Stimulated activated CD4-positive, alpha-beta T cell treated with anti-CD3 and anti-CD28 coated beads, Interleukin-4, amount 100 ng/mL, for 1 hour (primary cell): ENCODE results near the gene ACTRT2.

Source experiments
- DNase-seq: peaks from one replicate; pipeline ENCODE4 v3.0.0-alpha.2; 2020

ACTRT2 gene

DNA sequence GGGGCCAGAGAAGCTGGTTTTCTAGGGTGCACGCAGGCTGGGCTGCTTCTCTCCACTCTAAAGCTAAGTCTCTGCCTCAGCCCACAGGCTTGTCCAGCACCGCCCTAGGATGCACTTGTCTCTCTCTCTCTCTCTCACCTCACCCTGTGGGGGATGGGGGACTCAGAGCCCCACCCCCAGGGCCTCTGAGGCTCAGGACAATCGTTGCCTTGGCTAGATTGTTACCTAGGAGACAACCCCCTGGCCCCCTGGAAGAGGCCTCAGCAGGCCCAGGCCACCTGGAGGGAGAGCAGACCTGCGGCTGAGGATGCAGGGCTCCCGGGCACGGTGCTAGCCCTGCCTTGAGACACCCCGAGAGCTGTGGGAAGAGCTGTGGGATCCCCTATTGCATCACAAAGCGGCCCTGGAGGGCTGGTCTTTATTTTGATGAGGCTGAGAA, at the start of gene ACTRT2:
Gene ACTRT2, plus strand, starts transcription at position 235 of the 439 bp plus-strand sequence. CDS start 220 bp downstream, outside the sequence.
- no peak for DNase-seq

DNA sequence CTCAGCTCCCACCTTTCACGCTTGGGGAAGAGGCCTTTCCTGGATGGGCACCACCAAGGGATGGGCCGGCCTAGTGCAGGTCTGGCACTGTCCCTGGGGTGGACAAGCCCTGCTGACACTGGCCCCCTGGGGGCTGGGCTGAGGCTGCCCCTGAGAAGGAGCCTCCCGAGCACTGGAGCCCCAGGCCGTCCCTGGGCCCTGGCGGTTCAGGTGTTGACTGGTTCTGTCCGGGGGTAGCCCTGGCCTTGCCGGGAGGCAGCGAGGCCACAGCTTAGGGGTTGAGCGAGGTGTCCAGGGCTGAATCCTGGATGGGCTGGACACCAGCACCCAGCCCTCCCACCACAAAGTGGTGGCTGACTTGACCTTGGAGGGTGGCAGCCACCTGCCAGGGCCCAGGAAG, 49.7 kb upstream of the ACTRT2 start:
- DNase-seq: no peak

DNA sequence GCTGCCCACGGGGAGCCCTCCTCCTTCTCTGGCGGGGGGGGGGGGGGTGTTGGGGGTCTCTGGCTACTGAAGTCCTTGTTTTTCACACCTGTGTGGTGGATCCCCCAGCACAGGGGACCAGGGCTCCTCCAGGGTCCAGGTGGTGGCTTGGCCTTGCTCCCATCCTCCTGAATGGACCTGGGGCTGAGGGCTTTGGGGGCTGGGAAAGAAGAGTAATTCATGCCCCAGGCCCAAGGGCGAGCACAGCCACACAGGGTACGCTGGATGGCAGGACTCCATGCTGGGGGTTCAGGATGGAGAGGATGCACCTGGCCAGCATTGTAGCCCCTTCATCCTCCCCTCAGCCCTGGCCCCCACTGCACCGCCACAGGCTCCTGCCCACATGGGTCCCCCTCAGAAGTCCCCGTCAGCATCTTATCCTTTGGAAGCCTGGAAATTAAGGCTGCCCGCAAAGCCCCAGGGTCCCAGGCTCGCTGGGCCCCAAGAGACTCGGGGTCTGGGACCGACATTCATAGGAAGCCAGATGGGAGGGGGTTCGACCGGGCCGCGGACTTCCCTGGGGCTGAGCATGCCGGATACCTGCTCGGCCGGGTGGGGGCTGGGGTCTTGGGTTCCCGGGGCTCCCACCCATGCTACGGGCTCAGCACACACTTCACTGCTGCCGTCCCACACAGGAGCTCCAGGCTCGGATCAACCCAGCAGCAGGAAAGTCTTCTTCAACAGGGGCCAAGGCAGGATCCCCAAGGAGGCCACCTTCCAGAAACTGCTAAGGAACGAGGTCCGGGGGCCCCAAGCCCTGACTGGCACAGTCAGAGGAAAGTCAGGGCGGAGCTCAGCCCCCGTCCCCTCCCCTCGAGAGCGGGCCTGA, 49.0 kb upstream of the ACTRT2 start:
- DNase-seq: no peak

DNA sequence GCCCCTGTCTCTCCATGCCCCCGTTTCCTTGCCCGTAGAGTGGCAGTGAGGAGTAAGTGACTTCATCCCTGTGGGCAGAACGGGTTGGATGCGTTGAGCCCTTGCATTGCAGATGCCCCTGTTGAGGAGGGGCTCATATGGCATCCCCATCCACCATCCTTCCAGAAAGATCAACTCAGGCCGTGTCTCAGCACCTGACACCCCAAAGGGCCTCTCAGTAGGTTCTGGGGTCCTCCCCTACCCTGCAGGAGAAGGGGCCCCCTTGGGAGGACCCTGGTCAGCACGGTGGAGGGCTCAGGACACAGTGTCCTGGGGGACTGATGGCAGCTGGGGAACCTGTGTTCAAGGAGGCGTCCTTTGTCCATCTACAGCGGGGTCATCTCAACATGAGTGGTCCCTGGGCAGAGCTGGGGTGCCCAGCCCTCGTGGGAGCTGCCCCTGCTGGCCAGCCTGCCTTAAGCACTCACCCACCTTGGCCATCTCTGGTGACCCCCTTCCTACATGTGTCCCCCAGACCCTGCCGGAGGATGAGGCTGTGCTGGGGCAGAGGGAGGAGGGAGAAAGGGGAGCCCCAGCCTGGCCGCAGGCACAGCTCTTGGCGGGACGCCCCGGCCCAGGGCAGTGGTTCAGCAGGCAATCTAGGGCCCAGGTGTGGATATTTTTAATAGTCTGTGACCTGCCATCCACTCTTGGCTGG, 48.2 kb upstream of the ACTRT2 start:
- DNase-seq: no peak

DNA sequence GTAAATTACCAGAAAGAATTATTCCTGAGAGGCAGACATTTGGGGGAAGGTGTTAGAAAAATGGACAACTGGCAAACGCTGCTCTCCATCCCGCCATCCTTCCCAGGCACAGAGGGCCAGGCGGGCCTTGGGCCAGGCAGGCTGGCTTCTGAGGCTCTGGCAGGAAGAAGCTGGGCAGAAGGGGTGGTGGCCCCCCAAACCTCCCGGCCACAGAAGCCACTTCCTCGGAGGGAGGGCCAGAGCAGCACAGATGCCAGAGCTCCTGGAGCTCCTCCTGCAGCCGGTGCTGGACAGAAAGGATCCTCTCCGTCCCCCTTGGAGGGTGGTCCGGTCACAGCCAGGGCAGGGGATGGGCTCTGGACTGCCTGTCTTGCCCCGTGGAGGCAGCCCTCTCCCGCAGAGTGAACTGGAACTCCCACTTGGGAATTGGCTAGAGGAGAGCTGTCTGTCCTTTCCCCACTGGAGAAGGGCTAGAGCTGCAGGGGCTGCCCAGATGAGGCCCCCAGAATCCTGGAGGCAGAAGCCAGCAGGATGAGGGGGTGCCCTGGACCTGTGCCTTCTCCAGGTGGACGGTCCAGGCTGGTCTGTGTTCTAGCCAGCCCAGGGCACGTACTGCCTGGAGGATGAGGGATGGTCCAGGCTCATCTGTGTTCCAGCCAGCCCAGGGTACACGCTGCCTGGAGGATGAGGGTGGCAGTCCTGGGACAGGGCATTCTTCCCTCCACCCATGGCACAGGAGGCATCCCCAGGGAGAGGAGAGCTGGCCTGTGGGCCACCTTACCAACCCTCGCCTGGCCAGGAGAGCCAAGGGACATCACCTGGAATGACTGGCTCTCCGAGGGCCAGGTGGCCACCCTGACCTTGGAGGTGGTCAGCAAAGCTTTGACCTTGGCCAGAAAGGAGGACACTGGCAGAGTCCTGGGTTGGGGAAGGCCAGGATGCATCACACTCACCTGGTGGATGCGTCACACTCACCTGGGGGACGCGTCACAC, 47.4 kb upstream of the ACTRT2 start:
- no peak for DNase-seq

DNA sequence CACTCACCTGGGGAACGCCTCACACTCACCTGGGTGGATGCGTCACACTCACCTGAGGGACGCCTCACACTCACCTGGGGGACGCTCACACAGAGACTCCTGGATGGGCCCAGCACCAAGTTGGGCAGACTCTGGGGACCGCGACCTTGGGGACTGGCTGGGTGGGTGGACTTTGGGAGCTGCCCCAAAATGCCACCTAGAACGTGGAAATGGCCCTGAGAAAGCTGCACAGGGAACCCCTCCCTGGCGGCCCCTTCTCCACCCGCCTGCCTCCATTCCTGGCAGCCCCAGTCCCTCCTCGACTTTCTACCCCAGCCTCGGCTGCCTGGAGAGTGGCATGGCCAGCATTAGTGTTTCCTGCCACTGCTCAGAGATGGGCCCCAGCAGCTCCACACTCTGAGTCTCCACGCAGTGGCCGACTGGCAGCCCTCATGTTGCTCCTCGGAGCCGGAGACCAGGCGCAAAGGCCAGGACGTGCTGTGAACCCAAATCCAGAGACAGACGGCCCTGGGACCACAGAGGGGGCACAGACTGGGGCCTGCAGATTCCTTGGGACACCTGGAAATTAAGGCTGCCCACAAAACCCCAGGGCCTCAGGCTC, 46.5 kb upstream of the ACTRT2 start:
- DNase-seq: no peak

DNA sequence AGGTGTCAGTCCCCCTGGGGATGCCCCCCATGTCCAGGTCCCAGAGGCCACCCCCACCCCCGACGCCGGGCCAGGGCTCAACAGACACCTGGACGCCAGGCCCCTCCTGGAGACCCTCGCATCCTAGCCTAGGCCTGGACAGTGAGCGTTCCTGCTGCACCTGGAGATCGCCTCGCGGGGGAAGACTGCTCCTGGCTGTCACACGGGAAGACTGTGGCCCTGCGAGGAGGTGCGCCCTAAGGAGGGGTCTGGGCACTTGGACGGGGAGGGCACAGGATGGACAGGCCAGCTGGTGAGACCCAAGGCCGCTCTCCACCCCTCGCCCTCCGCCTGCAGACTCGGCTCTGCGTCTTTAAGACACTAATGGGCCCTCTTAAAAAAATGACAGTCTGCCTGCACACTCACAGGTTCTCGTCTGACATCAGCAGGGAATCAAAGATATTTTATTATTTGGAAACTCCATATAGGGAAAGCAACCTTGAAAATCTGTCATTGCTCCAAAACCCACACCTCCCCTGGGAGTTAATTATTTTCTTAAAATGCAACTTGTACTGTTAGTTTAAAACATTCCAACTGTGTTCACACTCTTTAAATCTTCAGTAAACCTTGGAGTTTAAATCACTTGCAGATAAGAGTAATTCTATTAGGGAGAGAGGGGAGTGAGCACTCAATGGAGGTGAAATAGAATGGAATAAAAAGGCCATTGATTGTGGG, 45.6 kb upstream of the ACTRT2 start:
- no peak for DNase-seq

DNA sequence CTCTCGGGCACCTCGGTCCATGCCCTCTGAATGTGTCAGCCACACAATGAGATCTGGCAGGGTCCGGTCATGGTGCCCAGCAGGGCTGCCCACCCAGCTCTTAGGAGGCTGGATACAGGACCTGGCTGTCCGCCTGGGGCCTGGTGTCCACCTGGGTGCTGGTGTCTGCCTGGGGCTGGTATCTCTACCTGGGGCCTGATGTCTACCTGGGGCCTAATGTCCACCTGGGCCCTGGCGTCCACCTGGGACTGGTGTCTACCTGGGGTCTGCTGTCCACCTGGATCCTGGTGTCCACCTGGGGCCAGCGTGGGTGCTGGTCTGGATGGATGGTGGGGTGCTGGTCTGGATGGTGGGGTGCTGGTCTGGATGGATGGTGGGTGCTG, 45.1 kb upstream of the ACTRT2 start:
- no peak for DNase-seq

DNA sequence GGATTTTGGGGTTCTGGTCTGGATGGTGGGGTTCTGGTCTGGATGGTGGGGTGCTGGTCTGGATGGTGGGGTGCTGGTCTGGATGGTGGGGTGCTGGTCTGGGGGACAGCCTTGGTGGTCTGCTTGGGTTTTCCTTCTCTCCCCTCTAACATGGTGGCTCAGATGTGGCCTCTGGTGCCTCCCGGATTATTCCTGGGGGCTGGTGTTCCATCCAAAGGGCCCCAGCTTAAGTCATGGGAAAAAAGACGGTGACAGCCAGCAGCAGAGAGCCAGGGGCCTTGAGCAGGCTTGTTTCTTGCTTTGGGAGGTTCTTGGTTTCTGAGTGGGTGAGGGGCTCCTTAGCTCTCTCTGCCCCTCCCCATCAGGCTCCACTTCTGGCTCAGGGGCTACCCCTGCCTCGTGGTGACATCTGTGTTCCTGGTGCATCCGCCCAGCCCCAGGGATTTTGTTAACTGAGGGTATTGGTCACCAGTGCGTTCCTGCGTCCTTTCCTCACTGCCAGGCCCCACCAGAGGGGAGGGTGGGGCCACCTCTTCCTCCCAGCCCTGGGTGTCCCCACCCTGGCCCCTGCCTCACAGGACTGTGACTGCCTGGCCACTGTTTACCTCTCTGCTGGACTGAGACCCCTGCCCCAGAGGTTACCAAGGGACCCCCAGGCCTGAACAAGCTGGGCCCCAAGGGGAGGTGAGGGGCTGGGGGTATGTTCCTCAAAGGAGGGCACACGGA, 43.2 kb upstream of the ACTRT2 start:
- DNase-seq: no peak

DNA sequence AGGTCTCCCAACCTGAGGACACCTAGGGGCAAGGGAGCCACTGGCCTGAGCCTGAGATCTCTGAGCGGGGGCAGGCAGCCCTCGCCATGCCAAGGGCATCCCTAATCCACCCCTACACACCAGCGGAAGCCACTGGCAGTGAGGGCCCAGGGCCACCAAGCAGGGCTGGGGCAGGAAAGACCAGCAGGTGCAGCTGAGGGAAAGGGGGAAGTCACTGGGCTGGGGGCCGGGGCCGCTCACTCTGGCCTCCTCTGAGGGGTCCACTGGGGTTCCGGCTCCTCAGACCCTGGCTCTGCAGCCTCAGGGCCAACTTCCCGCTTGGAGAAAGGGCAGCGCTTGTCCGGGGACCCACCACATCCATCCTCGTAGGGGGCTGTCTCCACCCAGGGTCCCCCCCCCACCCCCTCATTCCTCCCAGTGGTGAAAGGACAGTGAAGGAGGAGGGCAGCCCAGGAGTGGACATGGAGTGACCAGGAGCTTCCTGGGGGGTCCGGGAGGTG, 42.5 kb upstream of the ACTRT2 start:
- DNase-seq: no peak

DNA sequence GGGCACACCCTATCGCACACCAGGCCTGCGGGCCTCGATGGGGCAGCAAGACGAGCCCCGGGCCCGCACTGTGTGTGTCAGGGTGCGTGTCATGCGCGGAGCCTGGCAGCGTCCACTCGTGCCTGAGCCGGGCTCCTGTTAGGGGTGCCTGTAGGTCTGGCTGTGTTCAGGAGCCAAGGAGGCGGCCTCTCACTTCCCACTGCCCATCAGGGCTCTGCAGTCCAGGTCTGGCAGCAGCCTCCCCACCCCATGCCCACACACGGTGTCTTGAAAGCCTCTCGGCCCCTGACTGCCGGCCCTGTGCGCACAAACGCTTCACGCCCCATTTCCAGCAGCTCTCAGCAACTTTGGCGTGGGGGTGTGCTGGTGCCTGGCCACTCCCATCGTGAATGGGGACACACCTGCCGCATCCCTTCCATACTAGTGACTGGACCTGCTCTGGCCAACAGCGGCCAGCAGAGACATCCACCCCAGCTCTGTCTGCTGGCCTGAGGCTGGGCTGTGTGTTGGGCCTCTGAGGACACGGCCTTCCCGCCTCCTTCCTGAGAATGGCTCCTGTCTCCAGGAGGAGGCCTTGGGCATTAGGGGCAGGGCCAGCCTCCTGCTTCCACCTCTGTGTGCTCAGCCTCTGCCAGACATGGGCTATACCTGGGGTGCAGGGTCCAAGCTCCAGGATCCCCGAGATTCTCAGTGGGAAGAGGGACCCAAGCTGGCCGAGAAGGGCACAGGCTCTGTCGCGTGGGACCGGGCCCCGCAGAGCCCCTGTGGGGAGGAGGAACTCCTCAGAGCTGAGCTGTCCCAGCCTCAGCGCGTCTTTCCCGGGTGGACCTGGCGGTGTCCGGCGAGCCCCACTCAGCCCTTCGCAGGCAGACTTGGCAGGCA, 41.8 kb upstream of the ACTRT2 start:
- no peak for DNase-seq

DNA sequence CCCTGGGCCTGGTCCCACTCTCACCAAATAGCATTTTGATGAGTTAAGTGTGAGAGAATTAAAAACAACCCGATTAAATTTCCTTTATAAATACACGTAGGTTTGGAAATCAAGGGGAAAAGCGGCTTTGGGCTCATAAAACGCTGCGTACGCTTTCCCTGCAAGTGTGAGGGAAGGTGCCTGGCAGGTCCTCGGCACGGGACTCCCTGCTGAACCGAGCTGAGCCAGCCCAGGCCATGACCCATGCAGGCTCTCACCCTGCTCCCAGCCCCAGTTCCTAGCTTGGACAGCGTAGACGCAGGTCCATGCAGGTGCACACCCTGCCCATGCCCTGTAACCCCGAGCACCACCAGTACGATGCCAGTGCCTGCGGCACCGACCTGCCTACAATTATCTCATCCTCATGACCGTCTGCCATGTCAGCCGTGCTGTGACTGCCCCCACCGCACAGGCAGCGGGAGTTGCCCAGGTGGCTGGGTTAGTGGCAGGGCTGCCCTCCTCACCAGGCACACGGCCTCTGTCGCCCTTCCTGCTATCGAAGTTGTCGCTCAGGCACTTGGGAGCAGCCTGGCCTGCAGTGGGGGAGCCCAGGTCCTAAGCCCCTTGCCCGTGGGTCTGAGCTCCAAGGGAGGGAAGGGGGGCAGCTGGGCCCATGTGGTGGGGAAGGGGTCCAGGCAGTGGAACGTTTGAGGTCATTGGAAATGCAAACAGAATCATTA, 41.0 kb upstream of the ACTRT2 start:
- DNase-seq: no peak

DNA sequence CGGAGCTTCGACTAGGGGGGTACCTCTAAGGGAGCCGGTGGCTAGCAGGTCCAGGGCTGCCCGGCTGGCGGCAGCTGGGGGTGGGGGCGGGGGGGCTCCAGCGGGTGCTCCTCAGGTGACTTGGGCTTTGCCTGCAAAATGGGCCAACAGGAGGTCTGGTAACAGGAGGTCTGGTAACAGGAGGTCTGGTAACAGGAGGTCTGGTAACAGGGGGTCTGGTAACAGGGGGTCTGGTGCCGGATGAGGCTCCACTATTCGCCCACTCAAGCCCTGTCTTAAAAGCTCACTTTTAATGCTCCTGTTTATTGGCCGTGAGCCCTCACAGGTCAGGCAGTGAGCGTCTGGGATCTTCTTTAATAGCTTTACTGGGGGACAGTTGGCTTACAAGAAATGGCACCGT, 40.4 kb upstream of the ACTRT2 start:
- no peak for DNase-seq

DNA sequence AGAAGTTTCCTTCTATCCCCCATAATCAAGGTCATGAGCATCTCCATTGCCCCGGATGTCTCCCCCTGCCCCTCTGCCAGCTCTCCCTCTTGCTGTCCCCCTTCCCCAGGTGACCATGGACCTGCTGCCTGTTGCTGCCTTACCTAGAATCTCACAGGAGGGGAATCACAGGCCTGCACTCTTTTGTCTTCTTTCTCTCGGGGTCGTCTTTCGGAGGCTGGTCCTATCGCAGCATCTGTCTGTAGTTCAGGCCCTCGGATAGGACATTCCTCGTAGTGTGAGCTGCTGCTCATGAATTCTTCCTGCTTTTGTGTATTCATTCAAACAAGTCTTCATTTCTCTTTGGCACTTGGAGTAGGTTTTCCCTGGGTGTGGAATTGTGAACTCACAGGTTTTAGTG, 39.9 kb upstream of the ACTRT2 start:
- DNase-seq: no peak

DNA sequence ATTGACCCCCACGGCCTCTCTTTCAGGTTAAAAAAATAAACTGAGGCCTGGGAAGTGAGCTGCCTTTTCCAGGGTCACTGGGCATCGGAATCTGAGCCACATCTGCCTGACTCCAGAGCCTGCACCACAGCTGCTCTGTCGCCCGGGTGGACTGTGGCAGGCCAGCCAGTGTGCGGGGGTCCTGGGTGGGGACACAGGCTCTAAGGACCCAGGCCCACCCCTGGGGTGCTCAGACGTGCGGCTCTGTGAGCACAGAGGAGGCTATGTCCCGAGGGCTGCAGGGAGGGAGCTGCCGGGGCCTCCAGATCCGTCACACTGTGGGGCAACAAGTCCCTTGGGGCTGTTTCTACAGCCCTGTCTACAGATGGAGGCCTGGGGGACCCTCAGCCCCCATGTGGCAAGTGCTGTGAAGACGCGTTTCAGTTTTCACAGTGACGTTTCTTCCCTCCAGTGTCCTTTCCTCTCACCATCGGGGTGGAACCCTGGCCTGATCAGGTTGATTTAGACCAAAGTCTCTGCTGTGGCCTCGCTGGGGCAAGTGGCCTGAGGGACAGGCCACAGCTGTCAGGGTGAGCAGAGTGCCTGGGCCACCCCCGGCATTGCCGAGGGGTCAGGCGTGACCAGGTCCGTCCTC, 39.2 kb upstream of the ACTRT2 start:
- DNase-seq: no peak

DNA sequence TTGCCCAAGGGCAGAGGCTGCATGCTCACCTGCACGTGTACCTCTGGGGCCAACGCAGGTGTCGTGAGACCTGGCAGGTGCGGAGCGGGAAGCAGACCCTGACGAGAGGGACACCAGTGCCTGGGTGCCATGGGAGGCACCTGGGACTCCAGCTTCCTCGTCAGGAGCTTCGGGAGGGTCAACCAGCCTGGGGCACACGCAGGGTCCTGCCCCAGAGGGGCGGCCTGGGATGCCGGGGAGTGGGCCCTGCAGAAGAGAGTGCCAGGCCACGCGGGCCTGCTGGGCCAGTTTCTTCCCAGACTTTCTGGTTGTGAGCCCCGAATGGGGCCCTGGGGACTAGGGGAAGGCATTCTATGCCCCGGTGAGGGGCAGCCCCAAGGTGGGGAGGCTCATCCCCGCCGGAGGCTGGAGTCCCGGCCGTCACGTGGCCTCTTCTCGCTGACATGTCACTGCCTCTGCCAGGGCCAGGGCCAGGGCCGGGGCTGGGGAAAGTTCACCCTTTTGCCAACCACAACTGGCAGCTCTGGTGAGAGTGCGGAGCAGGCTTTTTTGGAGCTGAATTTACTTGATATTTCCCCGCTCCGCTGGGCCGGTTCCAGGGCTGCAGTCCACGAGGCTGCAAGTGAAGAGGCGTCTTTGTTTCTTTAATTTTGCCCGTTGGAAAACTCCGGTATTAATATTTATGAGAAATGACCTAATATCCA, 38.5 kb upstream of the ACTRT2 start:
- DNase-seq: no peak

DNA sequence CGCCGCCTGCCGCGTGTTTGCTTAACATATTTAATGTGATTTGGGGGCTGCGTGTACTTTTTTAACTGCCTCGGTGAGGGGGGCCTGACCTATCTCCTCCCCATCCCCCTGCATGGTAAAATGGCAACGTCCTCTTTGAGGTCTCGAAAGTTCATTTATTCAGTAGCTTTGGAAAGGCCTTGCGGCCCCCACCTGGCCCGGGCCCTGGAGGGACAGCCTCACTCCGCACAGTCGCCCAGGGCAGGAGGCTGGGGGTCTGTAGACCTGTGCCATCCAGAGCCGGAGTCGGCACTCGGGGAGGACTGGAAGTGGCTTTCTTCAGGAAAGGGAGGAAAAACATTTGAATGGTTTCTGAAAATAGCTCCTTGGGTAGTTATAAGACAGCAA, 38.0 kb upstream of the ACTRT2 start:
- DNase-seq: no peak
